ENCODE data around the gene PPP6R2. TPM values are rescaled to one million over a fixed set of nuclear protein-coding genes. Genes with fewer than 3 reads are reported as not detected.
A peak's percentile ranks its signal among the peaks of the same experiment; 100 is the strongest.

Gene PPP6R2
- total RNA-seq, 1 experiment from 2014 or later: 42.6 TPM

GRCh38 chr22:50417411-50418210, 74.5 kb downstream of the PPP6R2 start:
- H3K4me2 ChIP-seq (ENCODE audit: insufficient read depth, insufficient read length, low read length): no peak overlapping the region
- no peak overlapping the region for H3K14ac ChIP-seq (ENCODE audit: insufficient read depth, low read length)
- H4K5ac ChIP-seq (ENCODE audit: insufficient read length, low read depth, low read length): no peak overlapping the region
- no peaks in the 10 kb centered on the region for H3K27me3 ChIP-seq (ENCODE audit: insufficient read depth, low read length)
- DNase-seq: no peak
- no peak overlapping the region for H2BK20ac ChIP-seq (ENCODE audit: low read depth, low read length, poor library complexity, severe bottlenecking)
- H3K79me1 ChIP-seq (ENCODE audit: insufficient read depth, low read depth, low read length, poor library complexity, severe bottlenecking): no peaks in the 10 kb centered on the region
- H3K27ac ChIP-seq (ENCODE audit: insufficient read length, low read depth, low read length): no peak overlapping the region
- H4K91ac ChIP-seq (ENCODE audit: insufficient read length, low read depth, low read length): no peak overlapping the region
- no peak overlapping the region for H3K23ac ChIP-seq (ENCODE audit: insufficient read length, low read depth, low read length)
- H2BK12ac ChIP-seq (ENCODE audit: insufficient read length, low read depth, low read length): no peak overlapping the region
- Mint-ChIP-seq H3K9me3 (no peaks in the 10 kb centered on the region), H3K4me3 (no peak overlapping the region), H3K36me3 (ENCODE audit: insufficient read depth in 1 of 3, low read depth in 3 of 3) (peaks cover 19 to 69% (median 66%) of the 10 kb centered on the region in 3 experiments; a peak in 6 of 7 replicates), H3K27ac (peak overlapping the region in 1 of 3 experiments; percentile 44; a peak in 1 of 7 replicates), H3K4me1 (no peaks in the 10 kb centered on the region), H3K27me3 (ENCODE audit: low read depth) (no peaks in the 10 kb centered on the region)
- no peak overlapping the region for H2BK15ac ChIP-seq (ENCODE audit: low read depth, low read length)
- WGBS (ENCODE audit: extremely low coverage, insufficient read length, low lambda C conversion rate): no CpG with 5 or more reads among the region's 13 CpGs
- H2AK5ac ChIP-seq (ENCODE audit: insufficient read length, low read length): no peak overlapping the region
- H3K18ac ChIP-seq (ENCODE audit: insufficient read length, low read depth, low read length): no peak overlapping the region
- no peak overlapping the region for H2BK120ac ChIP-seq (ENCODE audit: low read depth, low read length, poor library complexity, severe bottlenecking)
- H3K9me3 ChIP-seq (ENCODE audit: control insufficient read depth, low read depth, low read length): no peaks in the 10 kb centered on the region
- no peaks in the 10 kb centered on the region for H4K20me1 ChIP-seq (ENCODE audit: control insufficient read depth, insufficient read depth, insufficient read length)
- no peak for TF ChIP-seq CTCF (conservative IDR thresholded peaks at IDR 0.05)
- no peak overlapping the region for H2BK5ac ChIP-seq (ENCODE audit: insufficient read length, low read length)
- H3K9ac ChIP-seq (ENCODE audit: extremely low read depth, insufficient read length, low read length): no peak overlapping the region
- no peaks in the 10 kb centered on the region for H3K23me2 ChIP-seq (ENCODE audit: insufficient read length, low read depth, low read length, poor library complexity, severe bottlenecking)
- no peak overlapping the region for H3T11ph ChIP-seq (ENCODE audit: low read length)
- no peak overlapping the region for H3K4ac ChIP-seq (ENCODE audit: low read depth, low read length)
- no peak overlapping the region for H4K8ac ChIP-seq (replicated peaks; ENCODE audit: insufficient read length, low read depth, low read length)
- no peak overlapping the region for H3K56ac ChIP-seq (ENCODE audit: insufficient read length, low read depth, low read length)
- H3K4me1 ChIP-seq (ENCODE audit: insufficient read depth, low read length): no peaks in the 10 kb centered on the region
- no peaks in the 10 kb centered on the region for H3K79me2 ChIP-seq (ENCODE audit: insufficient read depth, low read length)
- H2AFZ ChIP-seq (ENCODE audit: low read length): no peak overlapping the region

All from H9 (cell line).